Measurements from ENCODE around the gene DNAI1. TPM values are rescaled to one million over a fixed set of nuclear protein-coding genes. Genes with fewer than 3 reads are reported as not detected.

The DNAI1 gene
- total and polyA plus RNA-seq, 2 of the 13 experiments (the other 11 are each of a cell fraction or from before 2014, with no cell fraction given), result not detected

DNA sequence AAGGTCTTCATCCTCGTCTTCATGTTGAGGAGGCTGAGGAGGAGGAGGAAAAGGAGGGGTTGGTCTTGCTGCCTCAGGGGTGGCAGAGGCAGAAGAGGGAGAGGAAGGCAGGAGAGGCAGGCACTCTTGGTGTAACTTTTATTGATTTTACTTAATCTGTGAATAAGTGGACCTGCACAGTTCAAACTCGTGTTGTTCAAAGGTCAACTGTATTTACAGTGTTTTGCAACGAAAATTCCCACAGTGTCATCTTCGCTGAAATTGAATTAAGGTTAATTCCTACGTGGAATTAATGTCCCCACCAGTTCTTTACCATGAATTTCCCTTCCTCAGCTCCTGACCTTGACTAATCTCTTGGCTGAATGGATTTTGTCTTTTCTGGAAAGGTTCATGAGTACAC lies 85.4 kb downstream of the DNAI1 start (continued):
- no peak for TF ChIP-seq ZNF124 (CRISPR knock-in tag; IDR thresholded peaks at IDR 0.05)
- TF ChIP-seq, protein P1, sequence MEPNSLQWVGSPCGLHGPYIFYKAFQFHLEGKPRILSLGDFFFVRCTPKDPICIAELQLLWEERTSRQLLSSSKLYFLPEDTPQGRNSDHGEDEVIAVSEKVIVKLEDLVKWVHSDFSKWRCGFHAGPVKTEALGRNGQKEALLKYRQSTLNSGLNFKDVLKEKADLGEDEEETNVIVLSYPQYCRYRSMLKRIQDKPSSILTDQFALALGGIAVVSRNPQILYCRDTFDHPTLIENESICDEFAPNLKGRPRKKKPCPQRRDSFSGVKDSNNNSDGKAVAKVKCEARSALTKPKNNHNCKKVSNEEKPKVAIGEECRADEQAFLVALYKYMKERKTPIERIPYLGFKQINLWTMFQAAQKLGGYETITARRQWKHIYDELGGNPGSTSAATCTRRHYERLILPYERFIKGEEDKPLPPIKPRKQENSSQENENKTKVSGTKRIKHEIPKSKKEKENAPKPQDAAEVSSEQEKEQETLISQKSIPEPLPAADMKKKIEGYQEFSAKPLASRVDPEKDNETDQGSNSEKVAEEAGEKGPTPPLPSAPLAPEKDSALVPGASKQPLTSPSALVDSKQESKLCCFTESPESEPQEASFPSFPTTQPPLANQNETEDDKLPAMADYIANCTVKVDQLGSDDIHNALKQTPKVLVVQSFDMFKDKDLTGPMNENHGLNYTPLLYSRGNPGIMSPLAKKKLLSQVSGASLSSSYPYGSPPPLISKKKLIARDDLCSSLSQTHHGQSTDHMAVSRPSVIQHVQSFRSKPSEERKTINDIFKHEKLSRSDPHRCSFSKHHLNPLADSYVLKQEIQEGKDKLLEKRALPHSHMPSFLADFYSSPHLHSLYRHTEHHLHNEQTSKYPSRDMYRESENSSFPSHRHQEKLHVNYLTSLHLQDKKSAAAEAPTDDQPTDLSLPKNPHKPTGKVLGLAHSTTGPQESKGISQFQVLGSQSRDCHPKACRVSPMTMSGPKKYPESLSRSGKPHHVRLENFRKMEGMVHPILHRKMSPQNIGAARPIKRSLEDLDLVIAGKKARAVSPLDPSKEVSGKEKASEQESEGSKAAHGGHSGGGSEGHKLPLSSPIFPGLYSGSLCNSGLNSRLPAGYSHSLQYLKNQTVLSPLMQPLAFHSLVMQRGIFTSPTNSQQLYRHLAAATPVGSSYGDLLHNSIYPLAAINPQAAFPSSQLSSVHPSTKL (CRISPR knock-in tag; IDR thresholded peaks at IDR 0.05), result peak; percentile 85
- peak; percentile 56; the same call in 1 of the 2 replicates for TF ChIP-seq TBX3 (IDR thresholded peaks at IDR 0.05; ENCODE audit: borderline replicate concordance)
- no peak for TF ChIP-seq ZSCAN20 (CRISPR knock-in tag; IDR thresholded peaks at IDR 0.05; ENCODE audit: borderline replicate concordance)
- peak; percentile 47; the same call in 1 of the 2 replicates for TF ChIP-seq FOXK1 (CRISPR knock-in tag; IDR thresholded peaks at IDR 0.05; ENCODE audit: borderline replicate concordance, low read depth)
- TF ChIP-seq FOXJ3 (CRISPR knock-in tag; IDR thresholded peaks at IDR 0.05; ENCODE audit: borderline replicate concordance), result 0 out of 2 replicates have a peak, but pooled peaks have one; percentile 55
- 0 out of 2 replicates have a peak, but pooled peaks have one; percentile 72 for TF ChIP-seq ZNF780A (CRISPR knock-in tag; IDR thresholded peaks at IDR 0.05)
- 0 out of 4 replicates have a peak, but pooled peaks of 1 of the 2 experiments have one; percentile 33 for TF ChIP-seq REST (IDR thresholded peaks at IDR 0.05; ENCODE audit: borderline replicate concordance in 1 of 2, low read depth in 1 of 2, low read length in 2 of 2)
- TF ChIP-seq ATF2 (CRISPR knock-in tag; IDR thresholded peaks at IDR 0.05), result peak; percentile 31; the same call in 1 of the 2 replicates
- TF ChIP-seq HHEX (CRISPR knock-in tag; IDR thresholded peaks at IDR 0.05), result peak; percentile 72
- TF ChIP-seq CEBPB (IDR thresholded peaks at IDR 0.05; ENCODE audit: borderline replicate concordance, low read depth, low read length), result peak; percentile 82
- TF ChIP-seq RFX3 (CRISPR knock-in tag; IDR thresholded peaks at IDR 0.05), result no peak
- peak; percentile 26 for TF ChIP-seq TEAD3 (CRISPR knock-in tag; optimal IDR thresholded peaks at IDR 0.05; ENCODE audit: borderline replicate concordance)
- no peak for TF ChIP-seq TEF (CRISPR knock-in tag; IDR thresholded peaks at IDR 0.05)
- no peak for TF ChIP-seq IKZF1 (IDR thresholded peaks at IDR 0.05)
- TF ChIP-seq KDM5B (CRISPR knock-in tag; IDR thresholded peaks at IDR 0.05; ENCODE audit: borderline replicate concordance), result no peak
- TF ChIP-seq HDAC1 (CRISPR knock-in tag; IDR thresholded peaks at IDR 0.05), result 0 out of 2 replicates have a peak, but pooled peaks have one; percentile 43
- peak; percentile 82 for TF ChIP-seq RARA (CRISPR knock-in tag; IDR thresholded peaks at IDR 0.05)
- TF ChIP-seq, protein P2, sequence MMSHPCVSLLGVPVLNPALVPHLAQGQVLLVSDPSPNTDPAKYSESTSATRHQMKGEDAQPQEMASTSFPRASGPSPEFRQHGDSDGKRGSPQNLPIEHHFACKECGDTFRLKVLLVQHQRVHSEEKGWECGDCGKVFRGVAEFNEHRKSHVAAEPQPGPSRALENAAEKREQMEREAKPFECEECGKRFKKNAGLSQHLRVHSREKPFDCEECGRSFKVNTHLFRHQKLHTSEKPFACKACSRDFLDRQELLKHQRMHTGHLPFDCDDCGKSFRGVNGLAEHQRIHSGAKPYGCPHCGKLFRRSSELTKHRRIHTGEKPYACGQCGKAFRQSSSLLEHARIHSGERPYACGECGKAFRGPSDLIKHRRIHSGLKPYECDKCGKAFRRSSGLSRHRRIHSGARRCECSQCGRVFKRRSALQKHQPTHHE (CRISPR knock-in tag; IDR thresholded peaks at IDR 0.05; ENCODE audit: borderline replicate concordance), result no peak
- no peak for TF ChIP-seq PHF5A (CRISPR knock-in tag; IDR thresholded peaks at IDR 0.05; ENCODE audit: low read depth, unreplicated experiment)

All from HepG2 (cell line).